ENCODE results near the gene OSTF1.

The OSTF1 gene, protein sequence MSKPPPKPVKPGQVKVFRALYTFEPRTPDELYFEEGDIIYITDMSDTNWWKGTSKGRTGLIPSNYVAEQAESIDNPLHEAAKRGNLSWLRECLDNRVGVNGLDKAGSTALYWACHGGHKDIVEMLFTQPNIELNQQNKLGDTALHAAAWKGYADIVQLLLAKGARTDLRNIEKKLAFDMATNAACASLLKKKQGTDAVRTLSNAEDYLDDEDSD
- long read RNA-seq, donor 1, transcript OSTF1-201 (10 exons, 1,319 nt) = major isoform, 9 of 9 reads
- long read RNA-seq, donor 1, partial matches to known transcripts = 0 of 9 reads
- long read RNA-seq, donor 1, other reads (novel, unspliced or antisense) = 0 of 9 reads
- long read RNA-seq, donor 2, transcript OSTF1-201 (10 exons, 1,319 nt) = major isoform, 9 of 9 reads
- long read RNA-seq, donor 2, partial matches to known transcripts = 0 of 9 reads
- long read RNA-seq, donor 2, other reads (novel, unspliced or antisense) = 0 of 9 reads
- long read RNA-seq, donor 3, transcript OSTF1-201 (10 exons, 1,319 nt) = major isoform, 8 of 8 reads
- long read RNA-seq, donor 3, partial matches to known transcripts = 0 of 8 reads
- long read RNA-seq, donor 3, other reads (novel, unspliced or antisense) = 0 of 8 reads
- long read RNA-seq, donor 4, transcript OSTF1-201 (10 exons, 1,319 nt) = major isoform, 12 of 12 reads
- long read RNA-seq, donor 4, partial matches to known transcripts = 0 of 12 reads
- long read RNA-seq, donor 4, other reads (novel, unspliced or antisense) = 0 of 12 reads
- long read RNA-seq, donor 5, transcript OSTF1-201 (10 exons, 1,319 nt) = major isoform, 13 of 13 reads
- long read RNA-seq, donor 5, partial matches to known transcripts = 0 of 13 reads
- long read RNA-seq, donor 5, other reads (novel, unspliced or antisense) = 0 of 13 reads
- long read RNA-seq, donor 6, transcript OSTF1-201 (10 exons, 1,319 nt) = major isoform, 10 of 10 reads
- long read RNA-seq, donor 6, partial matches to known transcripts = 0 of 10 reads
- long read RNA-seq, donor 6, other reads (novel, unspliced or antisense) = 0 of 10 reads
- long read RNA-seq, donor 7, transcript OSTF1-201 (10 exons, 1,319 nt) = major isoform, 18 of 18 reads
- long read RNA-seq, donor 7, partial matches to known transcripts = 0 of 18 reads
- long read RNA-seq, donor 7, other reads (novel, unspliced or antisense) = 0 of 18 reads
- long read RNA-seq, donor 8, transcript OSTF1-201 (10 exons, 1,319 nt) = major isoform, 9 of 21 reads
- long read RNA-seq, donor 8, partial matches to known transcripts = 12 of 21 reads
- long read RNA-seq, donor 8, other reads (novel, unspliced or antisense) = 0 of 21 reads

DNA sequence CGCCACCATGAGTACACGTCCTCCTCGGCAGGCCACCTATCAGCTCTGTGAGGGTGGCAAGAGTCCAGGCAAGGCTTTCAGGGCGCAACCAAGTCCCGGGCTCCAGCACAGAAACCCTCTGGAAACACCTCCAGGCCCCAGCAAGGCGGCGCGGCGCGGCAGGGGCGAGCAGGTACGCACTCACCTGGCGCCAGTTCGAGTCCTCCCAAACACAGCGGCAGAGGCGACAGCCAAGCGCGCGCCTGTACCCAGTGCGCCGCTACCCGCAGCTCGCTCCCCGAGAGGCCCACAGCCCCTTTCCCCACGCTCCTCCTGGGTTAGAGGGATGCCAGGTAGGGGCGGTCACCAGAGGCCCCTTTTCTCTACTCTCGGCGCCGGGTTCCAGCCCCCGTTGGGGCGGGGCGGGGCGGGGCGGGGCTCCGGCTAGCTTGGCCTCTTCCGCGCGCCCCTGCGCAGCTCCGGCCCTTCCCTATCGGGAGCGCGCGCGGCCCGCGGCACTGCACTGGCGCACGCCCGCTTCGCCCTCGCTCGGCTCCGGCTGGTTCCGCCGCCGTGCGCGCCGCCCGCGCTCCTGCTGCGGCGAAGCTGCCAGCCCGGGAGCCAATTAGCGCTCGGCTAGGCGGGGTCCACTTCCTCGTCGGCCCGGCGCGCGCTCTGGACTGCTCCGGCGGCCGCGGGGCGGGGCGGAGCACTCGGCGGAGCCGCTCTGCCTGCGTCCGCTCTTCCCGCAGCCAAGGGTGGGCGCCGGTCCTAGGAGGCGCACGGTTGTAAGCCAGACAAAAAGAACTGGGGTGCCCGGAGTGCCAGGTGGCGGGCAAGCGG, at the start of gene OSTF1, which contains the start of gene NMRK1:
OSTF1 (plus strand) TSS at position 691 of the 822 bp plus-strand sequence. CDS start 179 bp downstream, outside the sequence.
NMRK1 (minus strand) TSS at position 332 of the 822 bp plus-strand sequence. CDS start 5,040 bp downstream, outside the sequence.
- DNase-seq = peak; percentile 94

DNA sequence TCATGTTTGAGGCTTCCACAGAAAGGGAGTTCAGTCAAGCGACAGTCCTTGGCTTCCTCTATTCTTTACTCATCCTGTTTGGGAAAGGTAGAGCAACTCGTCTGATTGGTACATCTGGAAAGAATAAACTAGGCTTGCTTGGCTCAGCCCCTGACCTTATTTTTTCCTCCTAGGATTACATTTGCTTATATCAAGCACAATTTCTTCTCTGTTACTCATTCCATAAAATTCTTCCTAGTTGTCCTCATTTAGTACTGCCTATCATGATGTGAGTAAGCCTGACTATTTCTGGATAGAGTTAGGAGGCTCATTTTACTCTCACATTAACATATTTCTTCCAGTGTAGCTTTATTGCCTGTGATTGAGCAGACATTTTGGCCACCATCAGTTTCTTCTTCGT, 49.3 kb upstream of the OSTF1 start:
- no peak for DNase-seq

DNA sequence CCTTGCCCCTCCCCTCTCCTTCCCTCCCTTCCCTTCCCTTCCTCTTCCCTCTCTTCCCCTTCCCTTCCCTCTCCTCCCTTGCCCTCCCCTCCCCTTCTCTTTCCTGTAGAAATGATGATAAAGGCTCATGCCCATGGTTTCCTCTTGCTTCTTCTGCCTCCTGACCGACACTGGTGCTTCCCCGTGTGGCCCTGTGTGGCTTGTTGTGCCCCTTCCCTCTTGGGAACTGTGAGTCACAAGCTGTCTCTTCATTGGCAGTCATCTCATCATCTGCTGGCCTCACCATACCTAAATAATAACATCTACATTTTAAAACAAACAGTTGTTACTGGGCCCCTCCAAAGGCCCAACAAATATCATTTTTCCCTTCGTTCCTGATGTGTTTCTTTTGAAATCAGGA, 48.5 kb upstream of the OSTF1 start:
- no peak for DNase-seq

DNA sequence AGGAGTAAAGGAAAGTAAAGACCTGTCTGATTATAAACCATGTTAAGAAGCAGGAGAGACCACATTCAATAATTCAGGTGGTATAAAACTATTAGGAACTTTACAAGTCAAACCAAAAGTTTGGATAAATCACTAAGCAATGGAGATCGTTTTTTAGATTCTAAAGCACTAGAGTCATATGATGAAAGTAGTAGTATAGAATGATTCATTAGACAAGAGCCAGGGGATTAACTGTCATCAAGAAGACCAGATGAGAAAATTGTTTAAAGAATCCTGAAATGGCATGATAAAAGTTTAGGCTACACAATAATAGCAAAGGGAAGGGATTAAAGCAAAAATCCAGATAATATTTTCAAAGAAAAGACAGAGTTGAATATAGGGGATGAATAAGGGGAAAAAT, 47.3 kb upstream of the OSTF1 start:
- no peak for DNase-seq

DNA sequence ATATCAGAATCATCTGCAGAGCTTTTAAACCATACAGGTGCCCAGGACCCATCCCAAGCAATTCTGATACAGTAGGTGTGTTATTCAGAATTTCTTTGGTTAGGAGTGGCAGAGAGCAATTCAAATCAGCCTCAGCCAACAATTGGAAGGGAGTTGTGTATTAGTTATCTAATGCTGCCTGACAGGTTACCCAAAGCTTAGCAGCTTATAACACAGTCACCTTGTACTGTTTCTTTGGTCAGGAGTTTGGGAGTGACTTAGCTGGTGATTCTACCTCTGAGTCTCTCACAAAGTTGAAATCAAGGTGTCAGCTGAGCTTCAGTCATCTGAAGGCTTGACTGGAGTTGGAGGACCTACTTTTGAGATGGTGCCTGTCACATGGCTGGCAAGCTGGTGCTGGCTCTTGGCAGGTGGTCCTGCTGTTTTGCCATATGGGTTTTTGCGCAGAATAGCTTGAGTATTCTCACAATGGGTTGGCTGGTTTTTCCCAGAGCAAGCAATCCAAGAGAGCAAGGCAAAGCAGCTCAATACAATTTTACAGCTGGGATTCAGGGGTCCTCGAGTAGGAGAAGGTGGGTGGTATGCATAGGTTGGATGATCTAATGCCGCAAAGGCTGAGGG, 41.5 kb upstream of the OSTF1 start:
- no peak for DNase-seq

DNA sequence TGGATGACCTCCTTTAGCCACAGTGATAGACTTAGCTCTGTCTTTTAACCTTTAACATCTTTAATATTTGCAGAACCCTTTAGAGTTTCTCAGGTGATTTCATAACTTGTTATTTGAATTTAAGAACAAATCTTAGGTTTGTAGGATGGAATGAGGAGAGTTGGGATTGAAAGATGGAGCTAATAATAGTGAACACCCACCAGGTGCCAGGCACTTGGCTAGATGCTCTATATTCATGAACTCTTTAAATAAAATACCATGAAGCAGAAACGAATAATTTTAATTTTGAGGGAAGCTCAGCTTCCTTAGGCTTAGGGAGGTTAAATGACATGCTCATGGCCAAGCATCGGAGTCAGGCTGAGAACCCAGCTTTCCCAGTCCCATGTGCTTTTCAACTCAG, 40.8 kb upstream of the OSTF1 start:
- no peak for DNase-seq

DNA sequence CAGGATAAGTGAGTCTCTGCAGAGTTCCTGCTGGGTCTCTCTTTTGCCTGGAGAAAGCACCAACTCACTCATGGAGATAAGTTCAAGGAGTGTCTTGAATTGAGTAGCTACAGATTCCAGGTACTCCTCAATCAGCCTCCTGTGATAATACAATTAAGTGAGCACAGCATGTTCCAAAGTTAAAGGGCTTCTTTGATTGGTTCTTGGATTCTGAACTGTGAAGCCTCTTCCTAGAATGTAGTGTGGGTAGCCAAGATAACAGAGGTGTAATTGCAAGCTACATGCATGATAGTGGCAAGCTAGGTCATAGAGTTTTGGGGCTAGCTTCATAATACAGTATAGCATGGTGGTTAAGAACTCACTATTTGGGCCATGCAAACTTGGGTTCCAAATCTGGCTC, 37.0 kb upstream of the OSTF1 start:
- no peak for DNase-seq

DNA sequence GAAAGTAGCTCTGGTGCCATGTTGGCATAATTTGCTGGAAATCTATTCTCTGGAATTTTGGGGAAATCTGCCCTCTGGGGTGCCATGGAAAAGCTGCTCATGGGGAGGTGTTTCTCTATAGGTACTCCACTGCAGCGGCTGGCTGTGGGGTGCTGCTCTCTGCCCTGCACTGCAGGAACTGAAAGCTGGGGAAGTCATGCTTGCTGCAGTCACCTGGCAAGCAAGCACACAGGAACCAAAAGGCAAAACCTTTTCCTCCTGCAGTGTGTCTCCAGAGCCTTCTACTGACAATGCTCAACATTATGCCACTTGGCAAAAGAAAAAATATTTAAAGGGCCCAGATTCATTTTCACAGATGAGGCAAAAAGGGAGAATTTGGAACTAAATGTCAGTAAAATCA, 34.4 kb upstream of the OSTF1 start:
- no peak for DNase-seq

DNA sequence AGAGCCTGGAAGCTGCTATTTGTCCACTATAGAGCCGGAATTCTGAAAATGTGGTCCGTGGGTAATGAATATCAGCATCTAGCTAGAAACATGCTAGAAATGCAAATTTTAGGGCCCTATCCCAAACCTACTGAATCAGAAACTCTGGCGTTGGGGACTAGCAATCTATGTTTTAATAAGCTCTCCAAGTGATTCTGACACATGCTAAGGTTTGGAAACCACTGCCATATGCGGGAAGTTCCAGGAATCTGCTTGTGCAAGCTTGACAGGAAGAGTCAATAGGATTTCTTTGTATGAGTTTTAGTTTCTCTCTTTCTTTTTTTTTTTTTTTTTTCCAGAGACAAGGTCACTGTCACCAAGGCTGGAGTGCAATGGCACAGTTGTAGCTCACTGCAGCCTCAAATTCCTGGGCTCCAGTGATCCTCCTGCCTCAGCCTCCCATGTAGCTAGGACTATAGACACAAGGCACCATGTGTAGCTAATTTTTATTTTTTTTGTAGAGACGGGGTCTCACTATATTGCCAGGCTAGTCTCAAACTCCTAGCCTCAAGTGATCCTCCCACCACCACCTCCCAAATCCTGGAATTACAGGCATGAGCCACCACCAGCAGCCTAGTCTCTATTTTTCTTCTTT, 33.8 kb upstream of the OSTF1 start:
- no peak for DNase-seq

DNA sequence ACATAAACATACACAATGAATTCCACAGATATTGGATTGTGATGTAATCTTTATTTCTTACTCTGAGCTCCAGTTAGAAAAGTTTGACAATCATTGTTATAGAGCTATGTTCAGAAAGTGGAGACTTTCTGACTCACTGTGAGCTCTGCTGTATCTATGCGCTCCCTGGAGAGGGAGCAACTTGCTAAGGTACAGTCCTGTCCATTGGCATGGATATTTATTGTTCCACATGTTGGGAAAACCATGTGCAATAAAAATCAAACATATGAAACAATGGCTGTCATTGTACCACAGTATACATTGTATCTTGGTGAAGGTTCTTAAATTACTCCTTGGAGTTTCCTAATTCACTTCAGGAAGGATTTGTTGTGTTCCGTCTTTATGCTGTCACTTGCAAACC, 27.1 kb upstream of the OSTF1 start:
- DNase-seq = no peak

DNA sequence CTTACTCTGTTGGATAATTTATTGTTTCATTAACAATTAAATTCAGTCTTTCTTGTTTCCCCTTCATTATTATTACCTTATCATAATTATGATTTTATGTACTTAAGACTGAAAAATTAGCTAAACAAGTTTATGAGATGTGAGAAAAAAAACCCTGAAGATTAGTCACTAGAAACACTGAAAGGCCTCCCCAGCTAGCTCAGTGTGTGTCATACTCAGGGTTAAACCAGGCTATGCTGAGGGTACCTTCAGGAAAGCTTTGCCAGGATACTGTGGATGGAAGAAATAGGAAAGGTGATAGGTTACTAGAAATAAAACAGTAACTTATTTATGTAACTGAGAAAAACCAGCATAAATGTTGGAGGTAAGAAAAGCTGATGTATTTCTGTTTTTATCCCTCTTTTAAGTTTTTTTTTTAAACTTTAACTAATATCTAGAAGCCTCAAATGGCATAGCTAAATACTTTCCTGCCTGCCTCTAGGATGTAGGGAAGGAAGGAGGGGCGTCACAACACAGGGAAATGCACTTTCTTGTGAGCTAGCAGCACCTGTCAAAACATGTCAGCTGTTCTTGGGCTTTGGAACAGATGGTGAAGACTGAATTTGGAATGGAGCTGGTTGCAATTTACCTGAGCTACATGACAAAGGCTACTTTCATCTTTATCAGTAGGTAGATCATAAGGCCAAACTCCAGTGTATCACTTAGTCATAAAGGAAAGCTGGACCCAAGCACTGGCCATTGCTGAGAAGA, 24.6 kb upstream of the OSTF1 start:
- no peak for DNase-seq

DNA sequence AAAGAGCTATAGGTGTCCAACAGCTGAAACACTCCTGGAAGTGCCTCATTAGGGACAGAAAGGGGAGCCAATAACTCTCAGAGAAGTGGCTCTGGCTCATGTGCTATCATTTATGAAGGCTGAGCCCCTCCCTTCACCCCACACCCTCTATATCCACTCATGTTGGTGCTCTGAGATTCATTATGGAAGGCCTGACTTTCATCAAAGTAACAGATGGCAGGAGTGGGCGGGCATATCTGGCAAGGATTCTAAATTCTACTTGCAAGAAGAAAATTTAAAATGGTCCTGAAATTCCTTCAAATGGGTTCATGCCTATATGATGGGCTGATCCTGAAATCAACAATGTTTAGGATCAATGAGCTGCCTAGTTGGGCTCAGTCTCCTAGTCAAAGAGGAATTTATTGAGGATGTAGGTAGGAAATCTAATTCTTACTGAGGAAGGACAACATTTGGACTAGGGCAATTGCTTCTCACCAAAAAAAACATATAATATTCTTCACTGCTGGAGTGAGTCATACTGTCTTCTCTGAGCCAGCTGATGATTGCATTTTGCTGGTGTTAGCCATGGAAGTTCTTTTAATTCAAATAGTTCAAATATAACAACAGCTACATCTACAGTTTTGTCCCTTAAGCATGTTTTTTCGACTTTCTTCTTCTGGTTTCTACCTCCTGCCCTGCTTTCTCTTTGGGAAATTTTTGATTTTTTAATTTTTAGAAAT, 23.8 kb upstream of the OSTF1 start:
- no peak for DNase-seq

DNA sequence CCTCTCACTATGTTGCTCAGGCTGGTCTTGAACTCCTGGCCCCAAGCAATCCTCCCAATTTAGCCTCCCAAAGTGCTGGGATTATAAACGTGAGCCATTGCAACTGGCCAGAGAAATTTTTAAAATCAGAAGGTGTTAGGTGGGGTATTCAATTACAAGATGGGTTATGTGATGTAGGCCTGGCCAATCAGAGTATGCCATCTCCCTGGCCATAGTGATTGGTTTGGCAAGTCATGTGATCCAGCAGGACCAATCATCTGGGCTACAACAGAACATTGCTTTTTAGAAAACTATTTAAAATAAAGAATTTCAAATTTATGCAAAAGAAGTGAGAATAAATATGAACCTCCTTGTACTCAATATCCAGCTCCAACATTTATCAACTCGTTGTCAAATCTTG, 22.8 kb upstream of the OSTF1 start:
- no peak for DNase-seq

DNA sequence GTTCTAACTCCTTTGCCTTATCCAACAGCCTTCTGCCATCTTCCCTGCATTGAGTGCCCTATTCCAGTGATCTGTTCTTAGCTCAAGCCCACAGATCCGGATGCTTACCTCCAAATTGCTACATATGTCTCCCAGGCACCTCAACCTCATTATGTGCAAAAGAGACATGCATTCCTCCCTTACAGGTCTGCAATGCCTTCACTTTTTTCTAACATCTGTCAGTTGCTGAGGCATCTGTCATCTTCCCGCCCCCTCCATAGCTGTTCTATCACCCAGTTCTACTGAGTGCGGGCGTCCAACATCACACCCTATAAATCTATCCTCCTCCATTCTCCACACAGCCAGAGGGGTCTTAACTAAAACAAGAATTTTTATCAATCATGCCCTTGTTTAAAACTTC, 20.4 kb upstream of the OSTF1 start:
- no peak for DNase-seq

DNA sequence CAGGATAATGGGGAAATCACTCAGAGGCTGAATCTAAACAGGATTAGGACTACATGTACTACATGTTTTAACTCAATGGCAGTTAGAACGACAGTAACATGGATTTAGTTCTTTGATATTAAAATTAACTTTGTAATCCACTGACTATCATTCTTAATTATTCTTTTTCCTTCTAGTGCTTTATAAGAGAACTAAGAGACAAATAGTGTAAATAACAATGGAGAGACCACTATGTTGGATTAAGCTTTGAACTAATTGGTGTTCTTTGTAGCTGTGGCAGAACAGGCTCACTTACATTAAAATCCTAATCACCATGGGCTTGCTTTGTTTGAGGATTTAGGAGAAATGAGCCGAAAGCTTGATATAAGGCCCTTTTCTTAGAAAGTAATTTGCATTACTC, 19.1 kb upstream of the OSTF1 start:
- no peak for DNase-seq

DNA sequence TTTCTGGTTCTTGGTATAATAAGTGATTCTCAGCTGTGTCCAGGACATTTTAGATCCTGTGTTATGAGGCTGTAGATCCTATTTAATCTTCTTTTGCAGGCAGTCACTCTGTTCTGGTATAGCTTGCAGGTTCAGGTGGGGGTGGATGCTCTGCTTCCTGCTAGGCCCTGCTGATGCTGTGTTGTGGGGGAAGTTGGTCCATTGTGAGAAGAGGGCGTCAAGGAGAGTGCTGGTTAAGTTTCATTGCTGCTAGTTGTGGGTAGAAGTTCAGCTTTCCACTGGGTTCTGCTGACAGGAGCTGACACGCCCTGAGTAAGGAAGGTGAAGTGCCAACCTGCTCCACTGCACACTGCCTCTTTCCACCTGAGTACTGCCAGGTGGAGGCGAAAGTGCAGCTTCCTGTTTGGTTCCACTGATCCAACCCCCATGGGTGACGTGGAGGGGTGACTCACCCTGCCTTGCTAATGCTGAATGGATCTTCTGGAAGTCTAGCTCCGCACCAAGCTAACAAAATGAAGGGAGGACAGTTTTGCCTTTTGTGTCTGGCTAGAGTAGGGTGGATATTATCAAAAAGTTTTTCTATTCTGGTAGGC, 16.7 kb upstream of the OSTF1 start:
- no peak for DNase-seq

DNA sequence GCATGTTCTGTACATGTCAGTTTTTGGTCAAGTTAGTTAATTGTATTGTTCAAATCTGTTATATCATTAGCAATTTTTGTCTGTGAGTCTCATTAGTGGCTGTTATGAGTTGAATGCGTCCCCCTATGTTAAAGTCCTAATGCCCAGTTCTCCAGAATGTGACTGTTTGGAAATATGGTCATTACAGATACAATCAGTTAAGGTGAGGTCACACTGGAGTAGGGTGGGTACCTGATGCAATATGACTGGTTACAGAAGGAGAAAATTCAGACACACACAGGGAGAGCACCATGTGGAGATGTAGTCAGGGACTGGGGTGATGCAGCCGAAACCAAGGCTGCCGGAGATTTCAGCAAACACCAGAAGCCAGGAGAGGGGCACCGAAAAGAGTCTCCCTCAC, 15.4 kb upstream of the OSTF1 start:
- DNase-seq = no peak

DNA sequence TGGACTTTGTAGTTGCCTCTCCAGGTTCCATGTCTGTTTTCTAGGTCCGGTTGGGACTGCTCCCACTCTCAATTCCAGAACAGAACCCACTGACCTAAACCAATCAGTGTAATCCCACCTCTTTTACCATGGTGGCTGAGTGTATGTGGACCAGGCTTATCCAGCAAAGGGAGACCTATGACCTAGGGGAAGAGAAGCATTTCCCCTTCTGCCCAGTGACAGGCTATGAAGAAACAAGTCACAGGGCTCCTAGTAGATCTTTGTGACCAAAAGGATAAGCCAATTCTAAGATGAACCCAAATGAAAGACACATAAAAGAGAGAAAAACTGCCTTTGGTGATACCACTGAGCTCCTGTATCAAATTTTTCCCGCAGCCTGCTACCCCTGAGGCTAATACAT, 6.7 kb upstream of the OSTF1 start:
- DNase-seq = no peak
